GM04503 (cell line): ENCODE measurements around the gene SLC6A12.
"Not testable (repeated sequence)": the region's sequence is repeated elsewhere in the genome, so short reads cannot be mapped to it uniquely, and the experiment has no call there.

Experiments used
- DNase-seq: peaks from one replicate; pipeline ENCODE4 v3.0.0-alpha.2; 2012; ENCODE audit warnings: low read depth

Gene SLC6A12

DNA sequence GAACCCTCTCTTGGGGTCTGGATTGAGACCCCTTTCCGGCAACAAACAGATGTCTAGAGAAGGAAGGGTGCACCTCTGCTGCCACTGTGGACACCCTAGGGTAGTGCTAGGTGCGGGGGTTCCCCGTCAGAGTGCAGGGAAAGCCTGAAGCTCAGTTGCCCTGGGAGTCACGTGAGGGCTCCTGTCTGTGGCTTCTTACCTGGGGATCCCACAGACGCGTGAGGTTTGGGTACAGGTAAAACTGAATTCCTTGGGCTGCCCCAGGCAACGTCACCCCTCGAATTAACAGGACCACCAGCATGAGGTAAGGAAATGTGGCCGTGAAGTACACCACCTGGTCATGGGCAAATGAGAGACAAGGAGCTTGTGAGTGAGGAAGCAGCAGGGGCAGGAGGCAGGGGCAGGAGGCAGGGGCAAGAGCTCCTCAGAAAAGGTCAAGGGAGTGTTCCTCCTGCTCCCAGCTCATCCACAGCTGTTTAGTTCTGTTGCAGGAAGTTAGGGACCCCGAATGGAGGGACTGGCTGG lies 21.0 kb upstream of the SLC6A12 start:
- DNase-seq: no peak

DNA sequence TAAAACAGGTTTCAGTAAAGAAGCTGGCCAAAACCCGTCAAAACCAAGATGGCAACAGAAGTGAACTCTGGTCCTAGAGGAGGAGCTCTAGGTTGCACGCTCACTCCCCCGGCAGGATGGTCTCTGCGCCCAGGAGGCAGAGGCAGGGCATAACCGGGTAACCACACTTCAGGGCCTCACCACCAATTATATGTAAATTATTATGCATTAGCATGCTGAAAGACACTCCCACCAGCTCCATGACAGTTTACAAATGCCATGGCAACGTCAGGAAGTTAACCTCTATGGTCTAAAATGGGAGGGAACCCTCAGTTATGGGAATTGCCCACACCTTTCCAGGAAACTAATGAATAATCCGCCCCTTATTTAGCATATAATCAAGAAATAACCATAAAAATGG lies 20.1 kb upstream of the SLC6A12 start:
- DNase-seq: no peak

DNA sequence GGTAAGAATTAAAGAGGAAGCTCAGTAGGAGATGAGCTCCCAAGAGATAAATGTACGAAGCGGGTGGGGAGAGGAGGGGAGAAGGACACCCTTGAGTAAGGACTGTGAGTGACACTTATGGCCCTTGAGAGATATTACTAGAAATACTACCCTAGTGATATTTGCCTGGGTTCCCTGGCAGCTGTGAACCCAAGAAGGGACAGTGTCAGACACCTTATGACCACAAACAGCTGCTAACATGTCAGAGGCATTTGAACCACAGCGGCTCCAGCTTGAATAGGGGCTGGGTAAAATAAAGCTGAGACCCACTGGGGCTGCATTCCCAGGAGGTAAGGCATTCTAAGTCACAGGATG lies 19.6 kb upstream of the SLC6A12 start:
- no peak for DNase-seq

DNA sequence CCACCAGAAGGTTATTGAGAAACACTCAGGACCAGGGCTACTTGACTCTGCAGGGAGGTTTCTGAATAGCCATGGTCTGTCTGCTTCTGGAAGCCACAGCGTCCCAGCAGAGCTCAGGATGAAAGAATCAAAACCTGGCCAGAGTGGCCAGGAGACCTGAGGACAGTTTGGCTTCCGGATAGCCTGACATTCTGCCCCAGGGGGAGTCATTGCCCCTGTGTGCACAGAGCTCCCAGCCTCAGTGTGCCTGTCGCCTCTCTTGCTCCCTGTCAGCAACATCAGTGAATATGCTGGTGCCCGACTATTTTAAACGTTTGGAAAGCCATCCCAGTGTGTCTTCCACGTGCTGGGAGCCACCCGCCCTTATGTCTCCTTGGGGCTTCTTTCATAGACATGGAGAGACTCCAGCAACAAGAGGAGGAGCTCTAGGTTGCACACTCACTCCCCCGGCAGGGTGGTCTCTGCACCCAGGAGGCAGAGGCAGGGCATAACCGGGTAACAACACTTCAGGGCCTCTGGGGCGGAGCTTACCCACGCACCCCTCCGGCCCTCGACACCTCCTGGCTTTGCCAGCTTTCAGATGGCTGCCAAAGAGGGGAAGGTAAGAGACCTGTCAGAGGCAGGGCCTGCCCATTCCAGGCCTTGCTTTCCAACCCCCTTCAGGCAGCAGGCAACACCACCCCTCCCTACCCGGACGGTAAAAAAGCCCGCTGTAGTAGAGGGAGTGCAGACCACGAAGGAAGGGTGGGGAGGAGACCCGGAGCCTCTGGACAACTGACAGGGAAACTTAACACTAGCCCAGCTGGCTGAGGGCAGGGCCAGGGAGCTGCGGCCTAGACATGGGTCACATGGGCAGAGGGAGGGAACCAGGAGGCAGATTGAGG lies 19.0 kb upstream of the SLC6A12 start:
- no peak for DNase-seq

DNA sequence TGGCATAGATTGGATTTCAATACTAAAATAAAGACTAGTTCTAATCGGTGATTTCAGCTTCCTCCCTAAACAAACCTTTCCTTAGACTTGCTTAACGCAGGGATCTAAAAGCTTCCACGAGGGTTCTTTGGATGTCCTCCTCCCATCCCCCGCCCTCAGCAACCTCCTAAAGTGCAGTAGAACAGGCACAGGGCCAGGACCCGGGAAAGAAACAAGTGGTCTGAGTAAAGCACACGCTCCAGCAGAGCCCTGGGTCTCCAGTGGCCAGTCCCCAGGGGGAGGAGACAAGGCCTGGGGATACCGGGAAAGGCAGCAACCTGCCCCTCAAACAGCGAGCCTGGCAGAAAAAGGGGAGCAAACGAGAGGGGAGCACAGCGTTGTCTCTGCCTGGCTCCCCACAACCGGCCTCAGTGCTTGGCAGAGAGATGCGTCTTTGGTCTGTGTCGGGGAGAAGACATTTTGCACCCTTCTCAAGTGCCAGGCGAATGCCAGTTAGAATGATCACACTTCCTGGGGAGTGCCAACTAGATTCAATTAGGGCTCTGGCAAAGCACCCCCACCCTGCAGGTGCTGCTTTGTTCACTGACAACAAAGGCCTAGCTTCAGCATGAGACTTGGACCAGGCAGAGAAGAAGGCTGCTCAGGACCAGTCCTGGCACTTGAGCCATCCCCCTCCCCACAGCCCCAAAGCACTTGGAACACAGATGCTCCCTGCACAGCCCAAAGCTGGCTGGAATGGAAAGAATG lies 17.1 kb upstream of the SLC6A12 start:
- DNase-seq: no peak

DNA sequence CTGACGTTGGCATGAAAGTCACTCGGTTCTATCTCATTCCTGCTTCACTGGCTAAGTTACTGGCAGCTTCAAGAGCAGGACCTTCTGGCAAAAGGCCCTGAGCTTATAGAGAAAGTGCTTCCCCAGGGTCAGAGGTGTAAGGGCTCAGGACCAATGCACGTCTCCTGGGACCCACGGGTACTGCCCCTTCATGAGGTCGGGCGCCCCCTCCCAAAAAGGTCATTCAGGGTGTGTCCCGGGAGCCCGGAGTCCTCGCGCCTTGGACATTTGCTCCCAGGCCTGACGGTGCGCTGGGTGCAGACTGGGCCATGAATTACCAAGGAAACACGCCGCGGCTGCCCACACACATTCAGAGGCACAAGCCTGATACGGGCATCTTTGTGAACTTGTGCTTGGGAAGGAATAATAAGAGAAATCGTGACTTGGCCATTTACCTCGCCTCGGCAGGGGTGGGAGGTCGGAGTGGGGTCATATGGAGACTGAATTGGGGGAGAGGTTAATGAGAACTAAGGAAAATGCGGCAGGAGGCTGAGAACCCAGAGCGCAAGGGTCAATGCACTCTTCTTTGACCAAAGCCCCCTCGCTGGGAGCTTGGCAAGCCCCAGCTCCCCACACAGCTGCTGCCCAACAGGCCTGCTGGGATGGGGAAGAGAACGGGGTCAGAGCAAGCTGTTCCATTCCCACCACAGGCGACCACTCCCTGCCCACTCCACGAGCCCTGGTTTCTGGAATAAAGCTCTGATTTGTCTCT lies 15.7 kb upstream of the SLC6A12 start:
- no peak for DNase-seq

DNA sequence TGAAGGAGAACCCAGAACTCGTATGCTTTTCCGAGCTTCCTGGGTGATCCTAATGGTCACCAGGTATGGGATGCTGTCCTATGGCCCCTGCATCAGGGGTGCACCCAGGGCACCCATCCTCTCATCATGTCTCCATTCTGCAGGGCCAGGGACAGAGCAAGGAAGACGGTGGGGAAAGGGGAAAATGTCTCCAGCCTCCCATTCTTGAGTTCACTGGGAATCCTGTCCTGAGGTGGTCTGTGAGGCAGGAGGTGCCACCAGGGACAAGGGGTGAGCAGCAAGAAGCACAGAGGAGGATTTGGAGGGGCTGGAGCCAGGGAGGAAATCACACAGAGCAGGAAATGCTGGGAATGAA lies 14.9 kb upstream of the SLC6A12 start:
- DNase-seq: no peak

DNA sequence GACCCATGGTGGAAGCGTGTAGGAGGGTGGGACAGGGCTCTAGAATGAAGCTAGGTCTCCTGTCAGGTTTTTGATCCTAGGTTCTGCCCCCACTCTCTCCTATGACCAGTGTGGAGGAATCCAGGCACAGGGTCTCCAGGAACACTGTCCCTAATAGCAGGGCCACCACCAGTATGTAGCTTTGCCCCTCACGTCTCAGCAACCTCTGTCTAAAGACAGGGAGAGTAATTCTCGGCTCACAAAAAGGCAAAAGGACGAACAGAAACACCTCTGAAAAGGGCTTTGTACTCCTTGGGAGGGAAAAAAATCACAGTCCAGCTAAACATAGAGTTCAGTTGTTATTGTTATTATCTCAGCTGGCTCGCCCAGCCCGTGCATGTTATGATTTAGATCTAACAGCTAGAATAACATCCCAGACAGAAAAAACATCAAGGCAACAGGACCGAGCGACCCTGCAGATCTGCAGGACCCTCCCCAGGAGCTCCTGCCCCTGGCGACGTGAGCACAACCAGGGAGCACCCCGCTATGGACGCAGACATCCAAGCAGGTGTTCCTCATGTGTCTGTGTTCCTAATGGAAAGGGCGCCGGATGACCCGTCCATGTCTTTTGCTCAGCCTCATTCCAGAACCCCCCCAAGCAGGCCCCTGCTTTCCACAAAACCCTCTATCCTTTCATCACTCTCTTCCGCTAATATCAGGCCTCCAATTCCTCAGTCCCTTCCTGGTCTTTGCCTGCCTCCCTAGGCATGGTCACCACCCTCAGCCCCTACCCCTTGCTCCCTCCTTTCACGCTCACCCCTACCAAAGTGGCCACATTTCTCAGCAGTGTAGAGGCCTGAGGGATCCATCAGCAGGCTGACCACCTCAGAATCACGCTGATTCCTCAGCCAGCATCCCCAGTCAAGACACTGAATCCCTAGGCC lies 14.2 kb upstream of the SLC6A12 start:
- DNase-seq: no peak

DNA sequence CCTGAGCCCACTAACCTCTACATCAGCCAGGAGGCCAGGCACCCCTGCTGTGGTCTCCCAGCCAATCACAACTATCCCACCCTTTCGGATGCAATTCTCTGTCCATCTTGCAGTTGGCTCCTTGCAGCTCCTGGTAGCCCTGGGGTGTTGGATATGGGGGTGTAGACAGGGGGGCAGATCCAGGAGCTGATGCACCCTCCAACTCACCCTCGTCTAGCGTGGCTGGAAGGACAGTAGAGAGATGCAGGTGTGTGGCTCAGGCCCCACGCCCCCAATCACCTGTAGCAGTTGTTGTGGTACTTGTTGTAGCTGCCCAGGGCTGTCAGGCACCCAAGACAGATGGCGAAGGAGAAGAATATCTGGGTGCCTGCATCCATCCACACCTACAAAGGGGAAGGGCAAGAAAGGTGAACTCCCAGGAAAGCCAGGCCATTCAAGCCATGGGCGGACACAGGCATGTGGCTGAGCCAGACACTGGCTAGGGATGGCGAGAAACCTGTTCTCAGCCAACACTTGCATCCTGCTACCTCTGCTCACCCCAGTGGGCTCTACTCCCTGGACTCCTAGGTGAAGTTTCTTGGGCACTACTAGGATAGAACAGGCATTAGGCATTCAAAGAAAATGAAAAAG lies 13.4 kb upstream of the SLC6A12 start:
- no peak for DNase-seq

DNA sequence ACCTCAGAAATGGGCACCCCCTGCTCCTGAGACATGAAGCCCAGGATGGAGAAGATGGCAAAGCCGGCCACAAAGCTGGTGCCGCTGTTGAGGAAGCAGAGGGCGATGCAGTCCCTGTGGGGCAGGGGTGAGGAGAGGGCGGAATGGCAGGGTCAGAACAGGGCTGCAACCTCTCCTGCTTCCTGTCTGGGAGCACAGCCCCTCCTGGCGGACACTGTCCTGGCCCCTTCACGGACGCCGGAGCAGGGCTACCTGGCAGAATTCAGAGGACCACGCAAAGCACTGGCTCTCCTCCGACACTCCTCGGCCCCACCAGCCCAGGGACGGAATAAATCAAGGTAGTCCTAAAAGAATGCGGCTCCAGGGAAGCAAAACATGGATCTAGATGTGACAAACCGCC lies 12.4 kb upstream of the SLC6A12 start:
- no peak for DNase-seq

DNA sequence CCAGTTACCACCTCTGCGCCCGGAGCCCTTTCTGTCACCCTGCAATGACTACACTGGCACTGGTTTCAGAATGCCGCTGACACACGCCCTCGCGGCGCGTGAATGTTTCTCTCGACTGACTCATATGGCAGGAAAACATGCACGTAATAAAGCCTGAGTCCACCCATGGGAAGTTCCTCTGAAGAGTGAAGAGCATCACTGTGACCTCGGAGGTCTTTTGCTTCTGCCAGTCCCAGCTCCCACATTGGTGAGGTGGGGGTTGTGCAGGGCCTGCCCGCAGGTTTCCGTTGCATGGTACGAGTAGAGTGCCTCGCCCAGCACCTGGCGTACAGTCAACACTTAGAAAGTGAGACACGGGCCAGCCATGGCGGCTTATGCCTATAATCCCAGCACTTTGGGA lies 11.1 kb upstream of the SLC6A12 start:
- no peak for DNase-seq

DNA sequence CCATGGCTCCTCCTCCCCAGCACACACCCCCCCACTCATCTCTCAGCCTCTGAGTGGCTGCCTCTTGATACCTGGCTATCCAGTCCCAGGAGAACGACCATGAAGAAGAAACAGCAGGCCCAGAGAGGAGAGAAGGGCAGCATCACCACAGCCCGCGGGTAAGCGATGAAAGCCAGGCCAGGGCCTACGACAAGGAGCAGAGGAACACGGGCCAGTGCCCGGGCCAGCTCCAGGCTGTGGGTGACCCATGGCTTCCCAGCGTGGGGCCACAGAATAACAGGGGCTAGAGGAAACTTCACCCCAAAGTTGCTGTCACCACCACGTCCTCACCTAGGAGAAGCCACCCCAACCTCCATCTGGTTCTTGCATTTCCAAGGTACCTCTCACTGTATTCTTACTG lies 10.4 kb upstream of the SLC6A12 start:
- no peak for DNase-seq

DNA sequence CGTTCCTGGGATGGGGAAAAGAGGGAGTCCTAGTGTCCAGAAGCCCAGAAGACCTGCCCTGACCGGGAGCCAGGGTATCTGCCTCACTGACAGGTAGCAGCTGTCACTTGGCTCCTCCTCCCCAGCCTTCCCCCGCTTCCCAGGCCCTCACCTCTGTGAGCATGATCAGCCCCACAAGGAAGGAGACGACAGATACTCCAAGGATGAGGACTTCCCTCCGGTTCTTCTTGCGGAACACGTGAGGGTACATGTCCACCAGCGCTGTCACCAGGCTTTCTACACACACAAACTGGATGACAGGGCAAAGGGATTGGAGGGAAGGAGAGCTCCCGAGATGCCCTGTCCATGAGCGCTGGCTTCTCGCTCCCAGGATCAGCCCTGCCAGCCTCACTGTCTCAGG lies 9.9 kb upstream of the SLC6A12 start:
- no peak for DNase-seq

DNA sequence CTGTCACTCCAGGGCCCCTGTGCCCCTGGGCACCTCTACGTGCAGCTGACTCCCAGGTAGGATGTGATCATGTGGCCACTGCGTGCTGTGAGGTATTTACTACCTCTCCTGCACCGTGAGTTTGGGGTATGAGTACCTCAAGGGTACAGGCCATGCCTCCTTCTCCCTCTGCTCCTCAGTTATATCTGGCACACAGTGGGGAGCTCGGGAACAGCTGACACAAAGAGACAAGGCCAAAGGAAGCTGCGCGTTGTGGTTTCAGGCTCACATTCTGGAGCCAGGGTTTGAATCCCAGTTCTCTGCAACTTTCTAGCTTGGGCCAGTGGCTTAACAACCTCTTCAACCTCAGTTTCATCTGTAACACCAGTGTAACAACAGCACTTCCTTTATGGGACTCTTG lies 7.8 kb upstream of the SLC6A12 start:
- no peak for DNase-seq

DNA sequence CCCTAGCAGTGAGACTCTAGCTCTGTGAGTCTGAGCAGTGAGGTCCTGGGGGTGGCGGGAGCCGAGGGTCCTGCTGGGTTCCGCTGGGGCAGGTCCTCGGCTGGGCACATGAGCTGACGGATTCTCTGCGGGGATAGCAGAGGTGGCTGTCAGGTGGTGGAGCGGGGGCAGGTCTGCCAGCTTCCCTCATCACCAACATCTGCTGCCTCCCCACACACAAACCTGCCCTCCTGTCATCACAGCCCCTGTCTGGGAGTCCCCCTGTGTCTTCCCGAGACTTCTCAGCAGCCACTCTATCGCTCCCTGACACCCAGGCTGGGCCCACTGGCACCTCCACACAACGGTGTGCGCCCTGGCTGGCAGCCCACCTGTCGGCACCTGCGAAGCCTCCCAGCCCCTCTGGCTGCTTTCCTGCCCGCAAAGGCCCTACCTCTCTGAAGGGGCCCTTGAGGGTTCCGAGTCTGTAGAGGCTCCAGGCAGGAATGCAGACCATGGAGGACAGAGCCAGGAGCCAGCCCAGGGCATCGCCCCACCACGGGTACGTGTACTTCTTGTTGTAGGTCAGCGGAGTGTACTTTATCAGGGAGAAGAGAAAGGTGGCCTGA lies 7.1 kb upstream of the SLC6A12 start:
- DNase-seq: no peak

DNA sequence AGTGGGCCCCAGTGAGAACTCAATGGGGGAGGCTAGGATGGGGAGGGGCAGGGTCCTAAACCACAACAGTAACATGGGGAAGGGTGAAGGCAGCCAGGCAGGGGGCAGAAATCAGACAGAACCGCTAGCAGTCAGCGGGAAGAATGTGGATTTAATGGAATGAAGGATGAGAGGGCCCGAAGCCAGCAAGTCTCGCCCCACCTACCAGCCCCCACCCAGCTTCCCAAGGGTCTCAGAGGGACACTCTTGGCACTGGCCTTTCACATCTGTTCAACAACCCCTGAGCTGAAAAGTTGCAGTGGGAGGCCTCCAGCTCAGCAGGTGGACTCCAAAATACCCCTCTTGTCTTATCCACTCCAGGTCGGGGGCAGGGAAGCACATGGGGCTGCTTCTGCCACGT lies 6.5 kb upstream of the SLC6A12 start:
- no peak for DNase-seq

DNA sequence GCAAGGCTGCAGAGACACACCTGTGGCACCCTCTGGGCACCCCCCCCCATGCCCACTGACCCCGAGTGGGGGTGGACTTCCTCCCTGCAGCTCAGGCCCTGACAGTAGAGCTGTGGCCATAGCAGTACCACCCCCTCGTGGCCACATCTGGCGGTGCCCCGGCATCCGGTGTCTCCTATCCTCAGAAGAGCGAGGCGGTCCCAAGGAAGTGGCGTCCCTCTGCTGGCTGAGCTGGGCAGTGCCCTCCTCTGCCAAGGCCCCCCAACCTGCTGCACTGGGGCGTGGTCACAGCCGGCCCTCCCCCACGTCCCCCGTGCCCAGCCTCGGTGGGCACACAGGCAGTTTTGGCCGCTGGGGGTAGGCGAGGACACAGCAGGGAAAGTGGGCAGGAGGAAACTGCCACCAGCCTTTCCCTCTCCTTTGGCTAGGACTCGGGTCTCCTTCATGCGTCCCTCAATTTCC lies 6.0 kb upstream of the SLC6A12 start:
- no peak for DNase-seq

DNA sequence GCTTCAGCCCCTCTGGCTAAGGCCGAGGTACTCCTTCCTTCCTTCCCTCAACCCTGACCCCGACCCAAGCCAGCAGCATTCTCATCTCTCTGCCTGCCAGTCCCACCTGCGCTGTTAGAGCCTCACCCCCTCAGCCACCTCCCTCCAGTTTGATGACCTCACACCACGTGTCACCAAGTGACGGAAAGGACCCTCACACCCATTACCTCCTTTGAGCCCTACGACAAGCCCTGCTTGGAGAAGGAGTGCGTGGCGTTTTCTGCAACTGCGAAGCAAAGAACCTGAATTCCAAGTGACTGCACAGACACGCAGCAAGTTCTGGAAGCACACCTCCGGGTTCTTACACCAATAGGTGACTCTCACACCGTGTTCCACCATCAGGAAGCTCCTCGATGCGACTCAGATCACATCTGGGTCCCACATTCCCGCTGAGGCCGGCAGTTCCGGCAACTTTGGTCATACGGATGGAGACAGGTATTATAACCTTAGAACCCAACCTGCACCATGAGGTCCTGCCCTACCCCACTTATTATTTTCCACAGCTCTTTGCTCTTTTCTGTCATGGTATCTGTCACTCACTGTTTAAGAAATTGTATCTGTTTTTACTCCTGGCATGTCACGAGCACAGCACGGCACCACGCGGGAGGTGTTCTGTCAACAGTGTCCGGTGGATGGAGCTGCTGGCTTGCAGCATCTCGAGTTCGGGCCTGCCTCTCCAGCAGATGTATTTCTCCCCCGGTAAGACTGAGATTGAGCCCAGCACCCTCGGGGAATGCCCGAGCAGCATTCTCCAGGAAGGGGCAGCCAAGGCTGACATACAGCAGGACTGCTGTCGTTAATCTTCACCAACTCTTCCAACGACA lies 5.0 kb upstream of the SLC6A12 start:
- DNase-seq: no peak

DNA sequence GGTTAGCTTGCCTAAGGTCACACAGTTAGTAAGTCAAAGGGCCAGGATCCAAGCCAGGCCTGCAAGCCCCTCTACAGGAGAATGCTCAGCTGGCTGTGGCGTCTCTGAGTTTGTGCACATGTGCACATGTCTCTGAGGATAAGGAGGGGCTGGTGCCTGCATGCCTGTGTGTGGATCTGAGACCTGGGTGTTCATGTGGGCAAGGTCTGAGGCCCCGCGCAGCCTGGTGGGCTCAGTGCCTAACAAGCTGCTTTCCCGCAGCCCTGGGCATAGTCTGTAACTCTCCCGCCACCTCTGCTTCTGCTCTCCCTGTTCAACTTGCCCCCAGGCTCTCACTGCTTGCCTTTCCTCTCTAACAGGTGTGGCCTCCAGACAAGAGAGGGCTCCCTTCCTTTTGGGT lies 4.3 kb upstream of the SLC6A12 start:
- DNase-seq: no peak

DNA sequence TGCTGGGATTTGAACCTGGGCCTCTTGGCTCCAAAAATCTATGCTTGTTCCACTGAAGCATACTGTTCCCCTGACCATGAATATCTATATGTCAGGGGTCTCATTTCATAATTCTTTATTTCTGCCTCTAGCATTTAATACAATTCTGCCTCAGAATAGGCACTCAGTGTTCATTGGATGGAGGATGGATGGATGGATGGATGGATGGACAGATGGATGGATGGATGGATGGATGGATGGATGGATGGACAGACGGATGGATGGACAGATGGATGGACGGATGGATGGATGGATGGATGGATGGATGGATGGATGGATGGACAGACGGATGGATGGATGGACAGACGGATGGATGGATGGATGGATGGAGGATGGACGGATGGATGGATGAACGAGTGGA lies 3.1 kb upstream of the SLC6A12 start:
- DNase-seq: not testable (repeated sequence)
